GM19025 (cell line): ENCODE data around the gene IRF8.
"Not testable (repeated sequence)": the region's sequence is repeated elsewhere in the genome, so short reads cannot be mapped to it uniquely, and the experiment has no call there.

ENCODE experiments used
- ATAC-seq: cut with Tn5 transposase; IDR thresholded peaks from one replicate; pipeline ENCODE4 v1.9.1; 2021; ENCODE audit warnings: mild to moderate bottlenecking, low read depth, moderate library complexity; ENCODE audit not compliant: unreplicated experiment

The IRF8 gene

GRCh38 chr16:85891033-85891775 lies 7.8 kb upstream of the IRF8 start:
- no peak for ATAC-seq

- no peak for ATAC-seq
Observed at GRCh38 chr16:85891776-85892166, 7.2 kb upstream of the IRF8 start.

DNA sequence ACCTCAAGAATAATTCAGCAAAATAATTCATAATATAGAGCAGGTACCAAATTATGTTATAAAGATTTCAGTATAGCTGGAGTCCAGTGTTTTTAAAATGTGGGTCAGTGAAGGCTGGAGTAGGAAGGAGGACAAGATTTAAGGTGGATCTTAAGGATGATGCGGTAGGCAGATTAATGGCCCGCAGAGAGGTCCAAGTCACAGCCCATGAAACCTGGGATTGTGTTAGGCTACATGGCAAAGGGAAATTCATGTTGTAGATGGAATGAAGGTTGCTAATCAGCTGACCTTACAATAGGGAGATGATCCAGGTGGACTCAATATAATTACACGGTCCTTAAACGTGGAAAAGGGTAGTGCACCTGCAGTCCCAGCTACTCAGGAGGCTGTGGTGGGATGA lies 6.2 kb upstream of the IRF8 start:
- ATAC-seq, result no peak

GRCh38 chr16:85894266-85894665 lies 4.7 kb upstream of the IRF8 start:
- ATAC-seq, result no peak

DNA sequence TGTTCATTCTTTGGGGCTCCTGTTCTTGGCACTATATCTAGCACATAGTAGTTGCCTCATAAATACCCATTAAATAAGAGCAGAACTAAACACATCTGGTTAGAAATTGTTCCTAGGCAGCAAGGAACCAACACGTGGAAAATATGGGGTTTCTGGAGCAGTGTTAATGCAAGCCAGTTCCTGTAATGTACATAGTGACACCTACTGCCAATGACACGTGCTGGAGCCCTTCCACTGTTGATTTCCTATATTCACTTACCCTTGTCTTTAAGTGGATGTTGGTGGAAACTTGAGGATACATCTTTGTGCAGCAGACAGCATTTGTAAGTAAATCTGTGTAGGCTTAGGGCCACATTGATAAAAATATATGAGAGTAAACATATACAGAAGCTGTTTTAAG lies 1.6 kb upstream of the IRF8 start:
- ATAC-seq, result no peak

DNA sequence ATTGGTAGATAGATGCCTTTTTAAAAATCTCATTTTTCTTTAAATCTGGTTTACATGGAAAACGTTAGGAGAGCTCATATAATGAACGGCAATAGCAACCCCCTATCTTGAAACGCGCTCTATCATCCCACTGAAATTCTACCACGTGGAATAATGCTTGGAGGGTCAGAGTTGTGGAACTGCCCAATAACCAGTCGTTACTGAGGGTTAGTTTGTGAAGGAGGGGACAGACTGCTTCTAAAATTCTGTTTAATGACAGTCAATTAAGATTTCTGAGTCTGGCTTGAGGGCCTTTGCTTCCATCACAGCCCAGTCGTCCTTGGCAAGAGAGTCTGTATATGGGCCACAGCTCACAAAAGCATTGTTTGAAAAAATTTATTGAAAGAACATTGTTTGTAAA lies 482 bp downstream of the IRF8 start:
- no peak for ATAC-seq

GRCh38 chr16:85900027-85900792 lies 1.2 kb downstream of the IRF8 start:
- ATAC-seq, result no peak

DNA sequence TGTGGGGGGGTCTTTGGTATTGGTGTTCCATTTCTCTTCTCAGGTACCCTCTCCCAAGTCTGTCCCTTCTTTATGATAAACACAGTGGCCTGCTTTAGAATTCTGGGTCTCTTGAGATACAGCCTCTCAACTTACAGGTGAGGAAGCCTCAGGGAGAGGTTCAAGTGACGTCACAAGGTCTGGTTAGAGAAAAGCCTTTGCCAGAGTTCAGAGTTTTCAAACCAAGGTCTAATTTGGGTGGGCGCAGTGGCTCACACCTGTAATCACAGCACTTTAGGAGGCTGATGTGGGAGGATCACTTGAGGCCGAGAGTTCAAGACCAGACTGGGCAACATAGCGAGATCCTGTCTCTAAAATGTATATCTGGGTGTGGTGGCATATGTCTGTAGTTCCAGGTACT lies 2.1 kb downstream of the IRF8 start:
- no peak for ATAC-seq

DNA sequence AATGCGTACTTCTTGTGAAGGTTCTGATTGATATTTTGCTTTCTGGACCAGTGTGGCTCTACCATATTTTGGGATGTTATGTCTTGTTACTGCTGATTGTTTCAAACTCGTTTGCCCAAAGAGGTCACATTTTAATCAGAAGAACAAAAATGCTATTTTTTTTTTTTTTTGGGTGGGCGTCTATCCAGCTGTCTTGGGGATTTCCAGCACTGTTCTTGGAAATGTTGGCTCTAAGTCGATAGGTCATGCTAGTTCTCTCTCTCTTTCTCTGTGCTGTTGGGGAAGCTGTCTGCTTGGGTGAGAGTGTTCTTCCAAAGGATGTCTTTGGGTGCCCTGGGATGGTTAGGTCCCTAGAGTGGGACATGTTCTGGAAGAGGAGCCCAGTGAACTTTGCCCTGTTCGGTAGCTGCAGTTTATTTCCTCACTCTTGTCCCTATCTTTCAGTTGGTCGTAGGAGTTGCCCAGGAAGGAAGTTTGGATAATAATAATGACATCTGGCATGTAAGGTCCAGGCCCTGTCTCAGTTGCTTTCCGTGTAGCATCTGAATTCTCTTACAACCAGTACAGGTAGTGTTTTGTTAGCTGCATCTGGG lies 2.9 kb downstream of the IRF8 start:
- no peak for ATAC-seq

- ATAC-seq, result peak; percentile 54
Observed at GRCh38 chr16:85902366-85903155, 3.6 kb downstream of the IRF8 start.

GRCh38 chr16:85903559-85903958 lies 4.6 kb downstream of the IRF8 start:
- ATAC-seq, result peak; percentile 28

- no peak for ATAC-seq
Observed at GRCh38 chr16:85905110-85906095, 6.4 kb downstream of the IRF8 start.

DNA sequence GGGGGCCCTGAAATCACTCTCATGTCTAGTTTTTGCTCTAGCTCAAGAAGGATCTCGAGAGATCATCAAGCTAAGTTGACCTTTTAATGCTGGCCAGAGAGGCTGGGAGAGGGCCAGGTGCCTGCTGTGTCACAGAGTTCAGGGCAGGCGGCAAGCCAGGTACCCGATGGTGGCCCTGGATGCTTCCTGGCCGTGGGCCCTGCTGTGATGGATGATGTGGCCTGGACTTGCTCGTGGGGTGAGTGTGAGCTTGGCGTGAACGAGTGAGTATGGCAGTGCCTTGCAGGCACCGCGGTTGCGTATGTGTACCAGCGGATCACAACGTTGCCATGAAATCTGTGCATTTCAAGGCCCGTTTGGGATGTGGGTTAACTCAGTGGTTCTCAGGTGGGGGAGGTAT lies 7.4 kb downstream of the IRF8 start:
- no peak for ATAC-seq

- not testable (repeated sequence) for ATAC-seq
Observed at GRCh38 chr16:85907231-85907630, 8.3 kb downstream of the IRF8 start.

DNA sequence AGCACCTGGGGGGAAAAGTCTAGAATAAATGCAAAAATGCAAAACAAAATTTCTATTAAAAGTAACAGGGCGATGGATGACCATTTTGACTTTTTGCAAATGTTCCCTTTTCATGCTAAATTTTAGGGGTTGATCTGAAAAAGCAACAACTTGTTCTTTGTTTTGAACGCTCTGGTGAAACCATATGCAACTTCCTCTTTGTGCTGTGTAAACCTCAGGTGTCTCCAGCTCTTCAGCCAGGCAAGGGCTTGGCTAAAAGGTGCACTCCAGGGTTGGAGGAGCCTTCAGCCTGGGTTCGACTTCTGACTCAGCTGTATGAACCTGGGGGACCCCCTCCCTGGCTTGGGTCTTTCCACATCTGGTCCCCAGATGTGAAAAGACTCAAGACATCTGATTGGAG lies 9.5 kb downstream of the IRF8 start:
- peak; percentile 58 for ATAC-seq

- ATAC-seq, result no peak
Observed at GRCh38 chr16:85908889-85909589, 10.1 kb downstream of the IRF8 start.

DNA sequence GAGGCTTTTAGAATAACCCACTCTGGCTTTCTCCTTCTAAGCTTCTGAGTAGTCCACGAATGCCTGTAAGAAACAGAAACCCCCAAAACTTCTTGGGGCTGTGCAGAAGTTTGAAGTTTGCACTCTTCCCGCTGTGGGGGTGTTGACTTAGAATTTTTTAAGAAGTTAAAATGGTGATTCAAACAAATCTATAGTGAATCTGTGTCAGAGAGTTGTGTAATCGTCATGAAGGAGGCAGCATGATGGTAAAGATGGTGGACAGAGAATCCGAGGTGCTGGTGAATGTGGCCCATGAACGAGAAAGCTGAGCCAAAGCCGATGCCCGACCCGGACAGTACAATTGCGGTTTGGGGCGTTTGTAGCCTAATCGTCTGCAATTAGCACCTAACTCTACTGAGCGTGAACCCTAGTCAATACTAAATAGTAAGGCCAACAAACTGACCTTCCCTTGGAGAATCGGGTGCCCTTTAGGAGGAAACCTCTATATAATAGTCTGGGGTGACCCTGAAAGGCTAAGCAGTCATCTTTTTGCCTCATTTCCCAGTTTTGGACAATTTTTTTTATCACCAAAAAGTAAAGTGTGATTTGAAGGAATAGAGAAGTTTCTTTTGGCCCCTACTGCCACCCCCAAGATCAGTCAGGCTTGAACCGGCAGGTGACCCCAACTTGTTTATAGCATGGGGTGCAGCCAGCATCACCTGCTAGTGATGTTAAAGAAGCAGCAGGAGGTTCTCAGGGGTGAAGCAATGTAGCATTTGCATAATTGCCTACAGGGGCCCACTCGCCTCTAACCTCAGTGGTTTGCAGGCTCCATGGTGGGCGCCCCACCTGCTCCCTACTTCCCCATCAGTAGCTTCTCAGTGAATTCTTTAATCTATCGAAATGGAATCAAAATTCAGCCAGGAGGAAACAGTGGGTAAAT lies 11.2 kb downstream of the IRF8 start:
- ATAC-seq, result no peak

GRCh38 chr16:85910854-85911247 lies 11.9 kb downstream of the IRF8 start:
- ATAC-seq, result no peak
